Non-pigmented ciliary epithelial cell (primary cell): ENCODE data around the gene ARHGEF4.

Experiments
- DNase-seq: peaks from one replicate; pipeline ENCODE4 v3.0.0-alpha.2; 2010; ENCODE audit warnings: low read depth

ARHGEF4 gene

DNA sequence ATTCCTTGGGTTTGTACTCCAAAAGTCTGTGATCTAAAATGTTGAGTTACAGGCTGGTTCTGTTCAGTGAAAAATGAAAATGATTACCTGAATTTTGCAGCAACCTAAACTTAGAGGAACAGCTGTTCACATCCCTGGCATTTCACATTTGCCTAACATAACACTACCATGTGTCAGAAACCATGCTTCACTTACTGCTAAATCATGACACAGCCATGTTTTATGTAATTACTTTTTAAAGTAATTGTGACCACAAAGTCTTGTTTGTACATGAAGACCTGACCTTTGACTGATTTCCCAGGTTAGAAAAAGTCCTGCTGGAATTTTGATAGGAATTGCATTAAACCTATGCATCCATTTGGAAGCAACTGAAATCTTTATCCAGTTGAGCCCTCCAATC lies 177.4 kb downstream of the ARHGEF4 start:
- DNase-seq, result no peak

GRCh38 chr2:131015764-131016163 lies 179.1 kb downstream of the ARHGEF4 start:
- DNase-seq, result no peak

DNA sequence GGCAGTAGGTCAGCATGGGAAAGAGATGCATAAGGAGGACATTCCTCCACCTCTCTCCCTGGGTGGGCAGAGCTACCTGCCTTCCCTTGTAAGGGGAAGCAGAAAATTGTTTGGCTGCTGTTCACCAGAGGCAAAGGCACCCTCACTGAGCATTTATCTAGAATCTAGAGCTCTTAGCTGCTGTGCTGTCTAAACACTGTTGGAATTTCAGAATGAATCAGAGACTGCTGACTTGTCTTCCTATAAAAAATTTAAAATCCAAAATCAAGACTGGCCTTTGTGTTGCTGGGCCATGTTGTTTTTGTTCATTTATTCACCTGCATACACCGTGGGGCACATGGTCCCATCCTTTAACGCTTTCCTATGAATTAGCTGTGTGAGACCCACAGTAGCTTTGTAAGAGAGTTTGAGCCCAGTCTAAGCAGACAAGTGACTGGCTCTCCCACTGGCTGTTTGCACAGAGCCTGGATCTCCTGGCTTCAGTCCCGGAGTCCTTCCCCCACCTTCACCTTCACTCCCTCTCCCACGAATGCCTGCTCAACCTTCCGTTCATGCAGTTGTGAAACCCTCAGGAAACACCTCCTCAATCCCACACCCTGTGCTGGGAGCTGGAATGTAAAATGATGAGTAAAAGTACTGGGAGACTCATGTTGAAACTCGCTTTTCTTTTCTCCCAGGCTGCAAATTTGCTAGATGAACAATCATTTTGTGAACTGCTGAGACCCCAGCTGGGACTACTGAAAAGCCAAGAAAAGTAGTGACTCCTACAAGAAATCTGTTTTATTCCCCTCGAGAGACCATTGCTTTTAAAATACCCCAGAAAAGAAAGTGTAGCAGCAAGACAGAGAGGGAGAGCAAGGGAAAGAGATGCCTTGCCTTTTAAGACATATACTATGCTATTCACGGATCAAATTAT lies 180.4 kb downstream of the ARHGEF4 start:
- peak; percentile 23 for DNase-seq

DNA sequence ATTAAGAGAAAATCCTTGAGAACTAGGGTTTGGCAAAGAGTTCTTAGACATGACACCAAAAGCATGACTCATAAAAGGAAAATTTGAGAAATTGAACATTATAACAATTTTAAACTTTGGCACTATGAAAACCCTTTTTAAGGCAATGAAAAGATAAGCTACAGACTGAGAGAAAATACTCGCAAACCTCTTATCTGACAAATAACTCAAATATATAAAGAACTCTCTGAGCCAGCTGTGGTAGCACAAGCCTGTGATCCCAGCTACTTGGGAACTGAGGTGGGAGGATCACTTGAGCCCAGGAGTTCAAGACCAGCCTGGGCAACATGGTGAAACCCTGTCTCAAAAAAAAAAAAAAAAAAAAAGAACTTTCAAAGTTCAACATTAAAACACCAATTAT lies 186.0 kb downstream of the ARHGEF4 start:
- DNase-seq, result peak; percentile 22

DNA sequence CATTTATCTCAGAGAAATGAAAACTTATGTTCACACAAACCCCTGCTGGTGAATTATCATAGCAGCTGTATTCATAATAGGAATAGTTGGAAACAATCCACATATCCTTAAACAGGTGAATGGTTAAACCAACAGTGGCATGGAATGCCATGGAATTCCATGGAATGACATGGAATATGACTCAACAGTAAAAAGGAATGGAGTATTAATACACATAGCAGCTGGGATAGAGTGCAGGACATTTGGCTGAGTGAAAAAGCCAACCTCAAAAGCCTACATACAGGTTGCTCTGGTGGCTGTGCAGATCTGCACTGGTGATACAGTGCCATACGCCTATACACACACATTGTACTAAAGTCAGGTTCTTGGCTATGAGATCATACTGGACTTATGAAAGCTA lies 187.0 kb downstream of the ARHGEF4 start:
- DNase-seq, result no peak

GRCh38 chr2:131026919-131027318 lies 190.2 kb downstream of the ARHGEF4 start:
- no peak for DNase-seq

- no peak for DNase-seq
These were observed 191.1 kb downstream of the ARHGEF4 start for GRCh38 chr2:131027566-131028528.

DNA sequence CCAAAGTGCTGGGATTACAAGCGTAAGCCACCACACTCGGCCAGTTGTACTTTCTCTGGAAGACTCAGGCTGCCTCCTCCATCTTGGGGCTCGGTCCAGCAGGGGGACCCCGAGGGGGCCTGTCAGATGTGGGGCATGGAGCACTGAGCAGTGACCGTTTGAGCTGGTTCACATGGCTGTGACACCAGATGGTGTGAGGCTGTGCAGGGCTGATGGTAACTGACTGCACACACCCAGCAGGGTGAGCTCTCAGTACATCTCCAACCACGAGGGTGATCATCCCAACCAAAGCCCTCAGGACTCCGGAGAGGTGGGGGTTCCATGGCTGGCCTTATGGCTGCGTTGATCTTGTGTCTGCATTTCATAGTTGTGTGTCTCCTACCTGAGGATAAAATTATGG lies 193.1 kb downstream of the ARHGEF4 start:
- no peak for DNase-seq

DNA sequence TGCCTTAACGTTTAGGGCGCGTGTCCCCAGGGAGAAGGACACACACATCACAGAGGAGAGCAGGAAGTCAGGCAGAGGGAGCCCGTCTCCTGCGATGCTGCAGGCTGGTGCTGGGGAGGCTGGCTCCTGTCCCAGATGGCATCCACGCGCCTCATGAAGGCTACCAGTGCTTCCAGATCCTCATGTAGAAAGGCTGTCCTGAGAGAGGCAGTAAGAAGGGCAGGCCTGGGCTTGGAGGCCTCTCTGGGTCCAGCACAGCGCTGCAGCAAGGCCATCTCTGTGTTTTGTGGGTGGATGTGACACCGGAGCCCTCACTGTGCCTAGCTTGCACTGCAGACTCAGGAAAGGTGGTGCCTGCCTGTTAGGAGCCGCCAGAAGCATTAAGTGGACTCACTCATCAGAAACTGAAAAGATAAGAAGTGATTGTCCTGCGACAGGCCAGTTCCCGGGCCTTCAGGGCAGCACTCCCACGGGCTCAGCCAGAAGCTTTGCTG lies 193.8 kb downstream of the ARHGEF4 start:
- no peak for DNase-seq

DNA sequence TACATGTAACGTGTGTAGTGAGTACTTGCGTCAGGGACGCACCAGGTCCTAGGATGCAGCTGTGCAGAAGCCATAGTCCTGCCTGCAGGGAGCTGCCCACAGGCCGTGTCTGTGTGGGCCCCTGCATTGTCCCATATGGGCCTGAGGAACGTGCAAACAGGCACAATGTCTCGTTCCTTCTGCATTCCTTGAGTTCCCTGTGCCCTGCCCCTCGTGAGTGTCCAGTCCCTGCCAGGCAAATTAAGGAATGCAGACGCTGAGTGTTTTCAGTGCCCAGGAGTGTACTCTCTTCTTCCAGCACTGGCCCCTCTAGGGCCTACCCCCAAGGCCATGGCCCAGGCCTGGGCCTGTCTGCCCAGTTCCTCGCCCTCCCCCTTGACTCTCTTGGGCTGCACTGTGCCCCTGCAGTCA lies 194.7 kb downstream of the ARHGEF4 start:
- DNase-seq, result no peak

DNA sequence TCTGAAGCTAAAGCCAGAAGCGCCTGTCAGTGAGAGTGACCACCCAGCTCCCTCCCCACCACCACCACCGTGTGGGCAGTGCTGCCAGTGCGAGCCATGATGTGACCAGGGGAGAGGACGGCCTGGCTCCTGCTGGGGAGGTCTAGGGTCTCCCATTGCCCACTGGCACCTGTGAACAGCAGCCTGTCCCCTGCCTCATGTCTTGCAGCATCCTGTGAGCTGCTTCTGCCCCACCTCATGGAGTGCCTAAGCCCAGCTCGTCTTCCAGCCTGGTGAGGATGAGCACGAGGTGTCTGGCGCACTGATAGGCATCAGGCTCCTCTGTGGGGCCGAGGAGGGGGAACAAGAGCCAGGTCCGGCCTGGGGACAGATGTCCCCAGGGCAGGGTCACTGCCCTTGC lies 195.2 kb downstream of the ARHGEF4 start:
- no peak for DNase-seq

DNA sequence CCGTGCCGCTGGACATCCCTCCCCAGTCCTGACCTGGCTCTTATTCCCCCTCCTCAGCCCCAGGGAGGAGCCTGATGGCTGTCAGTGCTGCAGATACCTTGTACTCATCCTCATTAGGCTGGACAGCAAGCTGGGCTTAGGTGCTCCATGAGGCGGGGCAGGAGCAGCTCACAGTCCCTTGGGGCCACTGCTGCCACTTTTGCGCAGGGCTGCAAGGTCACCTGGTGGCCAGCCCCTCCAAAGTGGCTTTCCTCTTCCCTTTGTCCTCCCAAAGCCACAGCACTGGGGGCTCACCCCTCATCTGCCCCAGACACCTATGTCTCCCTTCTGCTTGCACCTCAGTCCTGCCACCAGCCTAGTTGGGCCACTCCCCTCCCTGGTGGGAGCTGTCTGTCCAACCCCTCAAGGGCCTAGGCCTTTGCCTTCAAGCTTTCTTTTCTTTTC lies 195.7 kb downstream of the ARHGEF4 start:
- DNase-seq, result no peak

GRCh38 chr2:131033786-131034121 lies 197.0 kb downstream of the ARHGEF4 start:
- no peak for DNase-seq

- DNase-seq, result no peak
These were observed 197.7 kb downstream of the ARHGEF4 start for GRCh38 chr2:131034122-131035051.

DNA sequence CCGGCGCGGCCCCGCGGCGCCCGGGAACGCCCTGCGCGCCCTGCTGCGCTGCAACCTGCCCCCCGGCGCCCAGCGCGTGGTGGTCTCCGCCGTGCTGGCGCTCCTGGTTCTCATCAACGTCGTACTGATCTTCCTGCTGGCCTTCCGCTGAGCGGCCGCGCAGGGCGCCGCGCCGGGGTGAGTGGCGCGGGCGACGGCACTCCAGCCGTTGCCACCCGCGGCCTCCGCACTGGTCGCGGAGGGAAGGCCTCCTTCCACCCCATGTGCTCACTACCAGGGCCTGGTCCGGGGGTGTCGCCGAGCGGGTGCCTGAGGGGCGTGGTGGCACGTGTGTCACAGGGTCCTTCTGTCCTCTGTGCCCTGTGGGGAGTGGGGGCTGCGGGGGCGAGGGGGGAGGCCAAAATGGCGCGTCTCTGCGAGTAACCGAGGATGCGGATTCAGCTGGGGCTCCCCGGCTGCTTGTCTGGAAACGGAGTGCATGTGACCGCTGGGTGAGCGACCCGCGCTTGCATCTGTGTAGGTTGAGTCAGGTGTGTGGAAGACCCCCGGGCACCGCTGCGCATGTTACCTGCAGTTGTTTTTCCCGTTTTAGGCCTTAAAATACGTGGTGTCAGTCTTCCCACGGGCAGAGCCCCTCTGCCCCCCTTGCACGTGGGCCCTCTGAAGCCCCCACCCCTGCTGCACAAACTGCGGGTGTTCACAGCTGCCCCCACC lies 198.6 kb downstream of the ARHGEF4 start:
- no peak for DNase-seq

DNA sequence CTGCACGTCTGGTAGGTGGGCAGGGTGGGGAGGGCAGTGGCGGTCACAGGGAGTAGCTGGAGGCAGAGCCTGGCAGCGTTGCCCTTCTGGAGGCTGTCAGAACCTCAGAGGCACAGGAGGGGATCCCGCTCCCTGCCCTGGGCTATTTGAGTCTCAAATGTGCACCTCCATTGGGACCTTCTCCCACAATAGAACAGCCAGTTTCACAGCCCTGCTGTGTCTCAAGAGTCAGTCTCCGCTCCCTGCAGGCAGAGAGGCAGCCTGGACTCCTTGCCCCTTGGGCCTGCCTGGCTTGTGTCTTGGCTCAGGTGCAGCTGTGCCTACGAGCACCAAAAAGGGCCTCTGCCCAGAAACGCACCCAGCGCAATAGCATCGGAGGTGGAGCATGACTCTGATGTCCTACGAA lies 199.1 kb downstream of the ARHGEF4 start:
- no peak for DNase-seq

DNA sequence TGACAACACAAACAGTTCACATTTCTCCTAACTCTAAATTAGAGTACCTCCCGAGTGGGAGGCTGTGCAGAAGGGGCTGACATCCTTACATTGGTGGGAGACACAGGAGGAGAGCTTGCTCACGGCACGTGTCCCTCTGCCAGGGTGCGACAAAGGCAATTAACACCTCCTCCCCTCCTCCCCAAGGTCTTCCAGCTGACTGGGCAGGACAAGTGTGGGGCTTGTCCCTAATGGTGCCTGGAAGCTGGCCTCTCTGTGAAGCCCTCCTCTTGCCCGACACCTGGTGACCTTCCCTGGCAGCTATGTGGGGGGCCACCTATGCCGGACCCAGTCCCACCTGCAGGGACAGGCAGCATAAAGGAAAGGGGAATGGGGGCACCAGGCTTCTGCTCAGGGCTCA lies 199.6 kb downstream of the ARHGEF4 start:
- DNase-seq, result no peak

DNA sequence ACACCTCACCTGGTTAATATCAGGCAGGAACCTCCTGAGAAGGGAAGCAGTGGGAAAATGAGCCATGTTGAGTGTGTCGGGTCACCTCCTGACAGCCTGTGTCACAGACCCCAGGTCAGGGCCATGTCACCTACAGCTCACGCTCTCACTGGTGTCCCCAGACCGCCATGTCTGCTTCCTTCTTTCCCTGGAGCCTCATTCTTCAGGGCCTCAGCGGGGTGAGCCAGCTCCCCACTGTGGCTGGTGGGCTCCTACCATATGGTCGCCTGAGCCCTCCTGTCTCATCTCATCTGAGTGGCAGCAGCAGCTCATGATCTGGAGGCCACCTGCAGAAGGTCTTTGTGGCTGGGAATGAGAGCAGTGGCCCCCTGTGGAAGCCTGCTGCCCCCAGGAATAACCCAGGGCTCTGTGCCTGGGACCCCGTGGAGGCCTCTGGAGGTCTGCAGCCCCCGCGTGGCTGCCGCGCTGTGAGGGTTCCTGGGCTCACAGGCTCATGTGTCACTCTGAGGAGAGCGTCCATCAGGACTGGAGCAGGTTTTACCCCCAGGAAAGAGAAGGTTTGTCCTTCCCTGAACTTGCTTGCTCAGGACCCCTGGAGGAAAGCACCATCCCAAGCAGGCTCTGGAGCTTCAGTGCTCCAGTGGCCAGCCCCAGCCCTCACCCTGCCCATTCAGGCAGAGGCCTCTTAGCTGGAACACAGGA lies 200.1 kb downstream of the ARHGEF4 start:
- DNase-seq, result no peak

DNA sequence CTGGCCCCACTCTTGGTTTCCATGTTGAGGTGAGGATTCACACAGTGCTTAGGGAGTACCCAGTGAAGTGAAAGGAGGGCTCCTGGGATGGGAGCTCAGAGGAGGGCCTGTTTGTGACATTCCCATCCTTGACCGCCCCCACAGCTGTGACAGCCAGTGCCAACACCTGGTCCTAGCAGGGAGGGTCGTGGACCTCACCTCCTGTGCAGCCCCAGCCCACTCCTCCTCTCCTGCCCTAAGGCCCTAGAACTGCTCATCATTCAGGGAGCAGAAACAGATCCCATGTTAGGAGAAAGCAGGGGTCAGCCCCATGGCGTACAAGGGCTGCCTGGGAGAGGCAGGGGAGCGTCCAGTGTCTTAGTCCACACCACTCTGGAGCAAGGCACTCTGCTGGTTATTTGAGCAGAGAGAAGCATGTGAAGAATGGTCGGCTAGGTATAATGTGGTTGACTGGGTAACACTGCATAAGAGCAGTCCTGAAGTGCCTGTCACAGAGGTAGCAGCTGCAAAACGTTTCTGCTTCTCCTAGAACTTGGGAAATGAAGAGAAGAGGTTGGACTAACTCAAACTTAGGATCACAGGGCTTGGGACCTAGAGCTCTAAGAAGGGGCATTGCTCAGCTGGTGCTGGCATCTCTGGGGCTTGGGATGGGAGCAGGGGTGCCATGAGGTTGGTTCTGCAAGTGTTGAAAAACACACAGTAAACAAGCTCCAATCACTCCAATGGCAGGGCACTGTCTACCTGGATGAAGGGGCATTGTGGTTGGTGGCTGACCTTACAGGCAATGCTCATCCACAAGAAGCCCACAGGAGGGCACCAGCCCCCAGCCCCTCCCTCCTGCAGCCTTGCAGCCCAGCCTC lies 200.9 kb downstream of the ARHGEF4 start:
- DNase-seq, result no peak
